ENCODE measurements around the gene PDE3B. TPM values are rescaled to one million over a fixed set of nuclear protein-coding genes. Genes with fewer than 3 reads are reported as not detected.
A peak's percentile ranks its signal among the peaks of the same experiment; 100 is the strongest.

Gene PDE3B
- total RNA-seq, 6 experiments from 2014 or later = 14.9 to 47.1 (median 28.8) TPM

DNA sequence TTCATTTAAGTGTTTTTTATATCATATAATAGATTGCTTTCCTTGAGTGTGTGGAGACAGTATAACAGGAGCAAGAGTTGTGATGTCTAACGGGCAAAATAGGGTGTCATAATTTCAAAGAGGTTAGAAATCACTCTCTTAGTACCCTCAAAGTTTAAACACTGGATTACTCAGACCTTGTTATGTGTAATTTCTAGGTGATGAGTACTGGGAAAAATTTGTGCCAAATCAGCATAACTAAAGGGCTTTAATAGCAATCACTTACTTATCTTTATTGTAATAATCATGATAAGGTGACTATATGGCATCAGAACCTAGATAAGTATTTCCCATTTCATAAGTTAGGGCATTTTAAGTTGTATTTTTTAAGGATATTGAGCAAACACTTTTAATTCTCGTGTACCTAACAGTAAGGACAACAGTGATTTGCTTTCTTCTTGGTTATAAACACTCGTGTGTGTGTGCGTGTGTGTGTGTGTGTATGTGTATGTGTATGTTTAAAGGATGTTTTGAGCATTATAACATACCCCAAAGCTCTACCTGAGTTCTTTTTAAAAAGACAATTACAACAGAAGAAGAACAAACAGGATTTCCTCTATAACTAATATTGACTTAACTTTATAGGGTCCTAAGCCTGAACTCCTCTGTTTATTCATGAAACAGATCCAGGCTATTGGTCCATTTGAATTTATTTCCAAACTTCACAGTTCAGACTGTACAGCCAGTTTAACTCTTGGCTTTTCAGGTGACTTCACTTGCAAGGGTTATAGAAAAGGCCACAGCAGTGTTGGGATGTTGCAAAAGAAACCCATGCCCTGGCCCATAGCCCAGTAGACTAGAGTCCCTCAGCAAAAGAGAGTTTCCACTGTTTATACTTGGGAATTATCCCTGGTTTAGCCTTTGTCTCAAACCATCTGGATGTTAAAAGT is 23.7 kb upstream of the PDE3B start:
- no peaks in the 10 kb centered on the region for H3K9me3 ChIP-seq
- H3K36me3 ChIP-seq = no peaks in the 10 kb centered on the region
- H3K27ac ChIP-seq = peak overlapping the region; percentile 5 to 85 (median 82)
- intact Hi-C loops (cut with DNase I) = no loop called here
- H3K4me1 ChIP-seq = peaks cover 0 to 37% (median 11%) of the 10 kb centered on the region in 4 donors
- H3K4me3 ChIP-seq = no peak overlapping the region
- no peaks in the 10 kb centered on the region for H3K27me3 ChIP-seq
- DNase-seq = peak; percentile 60 to 92 (median 85)
- 20% methylated on average over 4 of the region's 4 CpGs for WGBS (ENCODE audit: insufficient coverage, low coverage, low lambda C conversion rate, missing lambda C conversion rate)
- ATAC-seq = peak; percentile 74 to 89 (median 84)
- TF ChIP-seq, protein P1, sequence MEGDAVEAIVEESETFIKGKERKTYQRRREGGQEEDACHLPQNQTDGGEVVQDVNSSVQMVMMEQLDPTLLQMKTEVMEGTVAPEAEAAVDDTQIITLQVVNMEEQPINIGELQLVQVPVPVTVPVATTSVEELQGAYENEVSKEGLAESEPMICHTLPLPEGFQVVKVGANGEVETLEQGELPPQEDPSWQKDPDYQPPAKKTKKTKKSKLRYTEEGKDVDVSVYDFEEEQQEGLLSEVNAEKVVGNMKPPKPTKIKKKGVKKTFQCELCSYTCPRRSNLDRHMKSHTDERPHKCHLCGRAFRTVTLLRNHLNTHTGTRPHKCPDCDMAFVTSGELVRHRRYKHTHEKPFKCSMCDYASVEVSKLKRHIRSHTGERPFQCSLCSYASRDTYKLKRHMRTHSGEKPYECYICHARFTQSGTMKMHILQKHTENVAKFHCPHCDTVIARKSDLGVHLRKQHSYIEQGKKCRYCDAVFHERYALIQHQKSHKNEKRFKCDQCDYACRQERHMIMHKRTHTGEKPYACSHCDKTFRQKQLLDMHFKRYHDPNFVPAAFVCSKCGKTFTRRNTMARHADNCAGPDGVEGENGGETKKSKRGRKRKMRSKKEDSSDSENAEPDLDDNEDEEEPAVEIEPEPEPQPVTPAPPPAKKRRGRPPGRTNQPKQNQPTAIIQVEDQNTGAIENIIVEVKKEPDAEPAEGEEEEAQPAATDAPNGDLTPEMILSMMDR (IDR thresholded peaks at IDR 0.05) = no peak
- no peak for TF ChIP-seq POLR2A (IDR thresholded peaks at IDR 0.05)

DNA sequence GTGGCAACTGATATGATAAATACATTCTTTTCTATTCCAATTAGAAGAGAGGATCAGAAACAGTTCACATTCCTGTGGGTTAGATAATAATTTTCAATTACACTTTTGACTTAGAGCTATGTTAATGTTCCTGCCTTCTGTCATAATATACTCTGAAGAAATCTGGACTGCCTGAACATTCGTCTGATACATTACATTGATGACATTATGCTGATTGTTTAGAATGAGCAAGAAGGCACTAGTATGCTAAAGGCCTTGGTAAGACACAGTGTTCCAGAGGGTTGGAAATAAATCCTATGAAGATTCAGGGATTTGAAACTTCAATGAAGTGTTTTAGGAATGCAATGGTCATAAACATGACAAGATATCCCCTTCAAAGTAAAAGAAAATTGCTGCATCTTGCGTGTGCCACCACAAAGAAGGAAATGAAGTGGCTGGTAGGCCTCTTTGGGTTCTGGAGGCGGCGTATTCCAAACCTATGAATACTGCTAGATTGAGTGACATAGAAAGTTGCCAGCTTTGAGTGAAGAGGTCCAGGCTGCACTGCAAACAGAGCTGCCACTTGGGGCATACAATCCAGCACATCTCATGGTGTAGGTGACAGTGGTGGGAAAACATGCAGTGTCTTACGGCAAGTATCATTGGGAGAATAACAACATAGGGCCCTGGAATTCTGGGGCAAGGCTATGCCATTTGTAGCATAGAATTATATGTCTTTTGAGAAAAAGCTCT is 21.2 kb upstream of the PDE3B start:
- no peak for ATAC-seq
- 72% methylated on average over 5 of the region's 5 CpGs for WGBS (ENCODE audit: insufficient coverage, low coverage, low lambda C conversion rate, missing lambda C conversion rate)
- TF ChIP-seq, protein P1 (IDR thresholded peaks at IDR 0.05) = peak in 1 of 4 donors; percentile 6
- TF ChIP-seq POLR2A (IDR thresholded peaks at IDR 0.05) = no peak
- Histone ChIP-seq H3K27me3 (no peaks in the 10 kb centered on the region), H3K27ac (peak overlapping the region in 1 of 3 donors; percentile 82), H3K4me1 (peaks cover 0 to 31% (median 8%) of the 10 kb centered on the region in 4 donors), H3K9me3 (no peaks in the 10 kb centered on the region), H3K36me3 (no peaks in the 10 kb centered on the region), H3K4me3 (no peak overlapping the region)
- DNase-seq = no peak
- intact Hi-C loops (cut with DNase I) = no loop called here

DNA sequence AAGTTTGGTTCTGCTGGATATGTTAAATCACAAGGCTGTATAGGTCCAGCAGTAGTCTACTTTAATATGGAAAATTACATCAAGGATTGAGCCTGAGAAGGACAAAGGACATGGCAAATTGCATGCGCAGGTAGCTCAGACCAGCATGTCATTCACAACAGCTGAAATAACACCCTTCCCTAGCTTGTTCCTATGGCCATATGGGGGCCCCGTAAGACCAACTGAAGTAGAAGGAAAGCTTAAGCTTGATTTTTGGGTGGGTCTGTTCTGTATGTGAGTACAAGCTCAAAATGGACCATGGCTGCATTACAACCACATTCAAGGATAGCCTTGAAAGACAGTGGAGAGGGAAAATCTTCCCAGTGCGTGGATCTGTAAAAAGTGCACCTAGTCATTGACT is 20.6 kb upstream of the PDE3B start:
- H3K27me3 ChIP-seq = no peaks in the 10 kb centered on the region
- H3K27ac ChIP-seq = no peak overlapping the region
- intact Hi-C loops (cut with DNase I) = no loop called here
- no peak overlapping the region for H3K4me3 ChIP-seq
- DNase-seq = no peak
- no peaks in the 10 kb centered on the region for H3K9me3 ChIP-seq
- H3K4me1 ChIP-seq = peaks cover 0 to 25% (median 8%) of the 10 kb centered on the region in 4 donors
- H3K36me3 ChIP-seq = no peaks in the 10 kb centered on the region
- no peak for ATAC-seq
- 100% methylated on average over 3 of the region's 3 CpGs for WGBS (ENCODE audit: insufficient coverage, low coverage, low lambda C conversion rate, missing lambda C conversion rate)
- TF ChIP-seq, protein P1 (IDR thresholded peaks at IDR 0.05) = no peak
- no peak for TF ChIP-seq POLR2A (IDR thresholded peaks at IDR 0.05)

DNA sequence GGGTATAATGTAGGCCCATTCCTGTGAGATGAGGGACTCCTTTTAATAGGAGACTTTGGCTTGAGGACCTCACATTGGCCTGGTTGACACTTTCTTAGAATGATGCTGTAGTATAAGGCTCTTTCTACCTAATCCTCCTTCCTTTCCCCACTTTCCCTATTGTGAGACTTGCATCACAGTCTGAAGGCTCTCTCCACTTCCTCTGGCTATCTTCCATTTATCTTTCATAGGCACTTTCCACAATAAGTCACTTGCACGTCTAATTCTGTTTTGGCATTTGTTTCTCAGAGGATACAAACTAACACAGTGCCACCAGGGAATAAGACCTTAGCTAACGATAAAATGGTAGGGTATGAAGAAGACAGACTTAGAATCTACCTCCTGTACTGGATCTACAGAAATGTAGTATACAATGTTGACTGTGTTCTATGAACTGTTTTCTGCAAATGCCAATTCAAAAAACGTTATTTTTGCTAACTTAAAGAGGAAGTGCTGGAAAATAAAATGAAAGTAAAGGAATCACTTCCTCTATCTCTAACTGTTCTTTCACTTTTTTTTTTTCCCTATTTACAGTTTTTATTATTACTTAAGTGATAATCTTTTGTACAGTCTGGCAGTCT is 17.9 kb upstream of the PDE3B start:
- Histone ChIP-seq H3K27ac (peak overlapping the region in 1 of 3 donors; percentile 13), H3K4me3 (no peak overlapping the region), H3K36me3 (no peaks in the 10 kb centered on the region), H3K27me3 (no peaks in the 10 kb centered on the region), H3K4me1 (peaks cover 0 to 5% (median 0%) of the 10 kb centered on the region in 4 donors), H3K9me3 (no peaks in the 10 kb centered on the region)
- intact Hi-C loops (cut with DNase I) = no loop called here
- DNase-seq (no peak), ATAC-seq (peak in 3 of 4 donors; percentile 12 to 24 (median 15))
- TF ChIP-seq POLR2A (IDR thresholded peaks at IDR 0.05) = no peak
- TF ChIP-seq, protein P1 (IDR thresholded peaks at IDR 0.05) = no peak
- 35% methylated on average over 3 of the region's 3 CpGs for WGBS (ENCODE audit: insufficient coverage, low coverage, low lambda C conversion rate, missing lambda C conversion rate)
